Fibroblast of skin of right quadriceps (primary cell): ENCODE data around the gene INTS1.
A peak's percentile ranks its signal among the peaks of the same experiment; 100 is the strongest.
"Not testable (repeated sequence)": the region's sequence is repeated elsewhere in the genome, so short reads cannot be mapped to it uniquely, and the experiment has no call there.

ENCODE experiments used
- DNase-seq: peaks from one replicate; pipeline ENCODE4 v3.0.0-alpha.2; 2013

The INTS1 gene

GRCh38 chr7:1444925-1445322 is 59.3 kb downstream of the INTS1 start:
- DNase-seq, result no peak

- DNase-seq, result no peak
Observed at GRCh38 chr7:1444214-1444924, 59.8 kb downstream of the INTS1 start.

- DNase-seq, result not testable (repeated sequence)
Observed at GRCh38 chr7:1443587-1444200, 60.5 kb downstream of the INTS1 start.

GRCh38 chr7:1442355-1443124 is 61.6 kb downstream of the INTS1 start:
- DNase-seq, result no peak

- no peak for DNase-seq
Observed at GRCh38 chr7:1441615-1442354, 62.4 kb downstream of the INTS1 start.

- no peak for DNase-seq
Observed at GRCh38 chr7:1440620-1441019, 63.6 kb downstream of the INTS1 start.

- DNase-seq, result no peak
Observed at GRCh38 chr7:1439373-1440363, 64.5 kb downstream of the INTS1 start.

- no peak for DNase-seq
Observed at GRCh38 chr7:1438821-1439220, 65.4 kb downstream of the INTS1 start.

GRCh38 chr7:1438208-1438607 is 66.0 kb downstream of the INTS1 start:
- DNase-seq, result no peak

GRCh38 chr7:1437155-1437880 is 66.9 kb downstream of the INTS1 start:
- DNase-seq, result no peak

- DNase-seq, result no peak
Observed at GRCh38 chr7:1436608-1437007, 67.6 kb downstream of the INTS1 start.

- no peak for DNase-seq
Observed at GRCh38 chr7:1434891-1435670, 69.1 kb downstream of the INTS1 start.

GRCh38 chr7:1434165-1434718 is 69.9 kb downstream of the INTS1 start:
- no peak for DNase-seq

- DNase-seq, result no peak
Observed at GRCh38 chr7:1433128-1433920, 70.9 kb downstream of the INTS1 start.

GRCh38 chr7:1432411-1433082 is 71.6 kb downstream of the INTS1 start:
- peak; percentile 39 for DNase-seq

GRCh38 chr7:1431634-1432380 is 72.4 kb downstream of the INTS1 start:
- no peak for DNase-seq

- DNase-seq, result no peak
Observed at GRCh38 chr7:1431226-1431625, 73.0 kb downstream of the INTS1 start.
